A204.1 (cell line): ENCODE results near the gene CTNNA2.

Source experiments
- FAIRE-seq: peaks from 2 replicates; lab custom pipeline; 2012; peaks lifted over from hg19 to GRCh38; lab: Jason Lieb, UNC

The CTNNA2 gene

GRCh38 chr2:80292474-80292873 is 779.6 kb downstream of the CTNNA2 start:
- no peak for FAIRE-seq

GRCh38 chr2:80293039-80293438 is 780.2 kb downstream of the CTNNA2 start:
- FAIRE-seq = no peak

GRCh38 chr2:80298954-80299353 is 786.1 kb downstream of the CTNNA2 start:
- no peak for FAIRE-seq

- no peak for FAIRE-seq
Observed at GRCh38 chr2:80299661-80300060, 786.8 kb downstream of the CTNNA2 start.

- FAIRE-seq = no peak
Observed at GRCh38 chr2:80300346-80300745, 787.5 kb downstream of the CTNNA2 start.

GRCh38 chr2:80300954-80301353 is 788.1 kb downstream of the CTNNA2 start:
- FAIRE-seq = no peak

GRCh38 chr2:80302001-80302313 is 789.1 kb downstream of the CTNNA2 start:
- FAIRE-seq = no peak

GRCh38 chr2:80302314-80303005 is 789.6 kb downstream of the CTNNA2 start:
- no peak for FAIRE-seq

- no peak for FAIRE-seq
Observed at GRCh38 chr2:80303006-80303908, 790.4 kb downstream of the CTNNA2 start.

- FAIRE-seq = no peak
Observed at GRCh38 chr2:80303909-80304837, 791.3 kb downstream of the CTNNA2 start, which contains the start of gene LRRTM1. TSS of gene LRRTM1 (minus strand) at chr2:80304752. CDS start at chr2:80303819, 933 bp downstream.

GRCh38 chr2:80311304-80311703 is 798.5 kb downstream of the CTNNA2 start:
- FAIRE-seq = no peak

- FAIRE-seq = no peak
Observed at GRCh38 chr2:80312282-80312839, 799.5 kb downstream of the CTNNA2 start.

- FAIRE-seq = no peak
Observed at GRCh38 chr2:80322311-80322920, 809.6 kb downstream of the CTNNA2 start.

GRCh38 chr2:80322958-80323357 is 810.1 kb downstream of the CTNNA2 start:
- FAIRE-seq = no peak

GRCh38 chr2:80323610-80324009 is 810.8 kb downstream of the CTNNA2 start:
- no peak for FAIRE-seq

- FAIRE-seq = no peak
Observed at GRCh38 chr2:80324525-80324924, 811.7 kb downstream of the CTNNA2 start.

GRCh38 chr2:80326214-80326613 is 813.4 kb downstream of the CTNNA2 start:
- no peak for FAIRE-seq

GRCh38 chr2:80326861-80327260 is 814.0 kb downstream of the CTNNA2 start:
- no peak for FAIRE-seq

GRCh38 chr2:80328159-80328571 is 815.3 kb downstream of the CTNNA2 start:
- no peak for FAIRE-seq

GRCh38 chr2:80329491-80329890 is 816.6 kb downstream of the CTNNA2 start:
- no peak for FAIRE-seq
